ENCODE measurements around the gene SIGLEC11. TPM values are rescaled to one million over a fixed set of nuclear protein-coding genes. Genes with fewer than 3 reads are reported as not detected.

SIGLEC11 gene
- total and polyA plus RNA-seq, 2 donors (not counting 3 experiments of a cell fraction or from before 2014, with no cell fraction given): not detected

GRCh38 chr19:49952906-49953305 lies 8.1 kb downstream of the SIGLEC11 start:
- Histone ChIP-seq H3K9me1 (replicated peaks; ENCODE audit: control insufficient read depth, extremely low read depth, insufficient read depth, low read length) (no peaks in the 10 kb centered on the region), H3K36me3 (ENCODE audit: control insufficient read depth in 2 of 2, extremely low read depth in 1 of 2, insufficient read depth in 2 of 2, low read length in 2 of 2) (no peaks in the 10 kb centered on the region), H3K9ac (replicated peaks; ENCODE audit: extremely low read depth, insufficient read depth, low read length) (no peak overlapping the region), H3K27ac (ENCODE audit: insufficient read depth, low read depth, low read length) (no peak overlapping the region), H3K4me2 (ENCODE audit: insufficient read depth, low read length) (no peak overlapping the region), H3K79me2 (ENCODE audit: control insufficient read depth, insufficient read depth, low read length) (no peaks in the 10 kb centered on the region), H3K4me3 (replicated peaks in 1 of 3; ENCODE audit: insufficient read depth in 1 of 3, low read depth in 1 of 3, low read length in 3 of 3) (no peak overlapping the region), H3K9me3 (replicated peaks; ENCODE audit: control insufficient read depth, insufficient read depth, low read length) (no peaks in the 10 kb centered on the region), H4K20me1 (replicated peaks; ENCODE audit: control insufficient read depth, extremely low read depth, insufficient read depth, low read length) (no peaks in the 10 kb centered on the region), H2AFZ (ENCODE audit: low read depth, low read length) (no peak overlapping the region), H3K4me1 (ENCODE audit: control insufficient read depth, extremely low read depth, insufficient read depth, low read length) (peaks cover 5% of the 10 kb centered on the region), H3K27me3 (ENCODE audit: control insufficient read depth in 2 of 2, insufficient read depth in 2 of 2, low read length in 2 of 2) (peaks cover 9 to 16% of the 10 kb centered on the region in 2 experiments)
- intact Hi-C loops (cut with micrococcal nuclease): no loop called here
- TF ChIP-seq MYC (IDR thresholded peaks at IDR 0.05; ENCODE audit: low read depth, low read length) (no peak), CTCF (IDR thresholded peaks at IDR 0.05; ENCODE audit: extremely low read depth in 1 of 2, insufficient read depth in 1 of 2, low read depth in 1 of 2, low read length in 2 of 2) (no peak), POLR2A (IDR thresholded peaks at IDR 0.05; ENCODE audit: low read depth, low read length) (no peak), MAX (IDR thresholded peaks at IDR 0.05; ENCODE audit: insufficient read depth, insufficient read length) (no peak), POLR2AphosphoS5 (IDR thresholded peaks at IDR 0.05; ENCODE audit: insufficient read depth, low read depth, low read length) (no peak), GATA2 (IDR thresholded peaks at IDR 0.05; ENCODE audit: insufficient read depth, insufficient read length, low read depth, low read length) (no peak), FOS (IDR thresholded peaks at IDR 0.05; ENCODE audit: borderline replicate concordance, insufficient read depth, low read length) (no peak), EZH2 (IDR thresholded peaks at IDR 0.05; ENCODE audit: borderline replicate concordance, low read depth, low read length, severe bottlenecking) (no peak), JUN (IDR thresholded peaks at IDR 0.05; ENCODE audit: borderline replicate concordance, insufficient read depth, insufficient read length, low read depth) (no peak)
- ChIA-PET POLR2A (no interaction called here), CTCF (interaction anchor here (1.3 to 2.5 kb wide), 2 partner anchors 11 to 25 kb away, joined by 3 to 12 read pairs; no protein-coding TSS in a partner anchor)
- no peak for DNase-seq (ENCODE audit: low read depth, low spot score)
- no peak for FAIRE-seq
- dilution Hi-C loops (cut with MboI; ENCODE audit: extremely low pct_ligation_motif_present, low sequenced_read_pairs): no loop called here
- BruUV-seq (replicated peaks): no TSS peak

Measured in endothelial cell of umbilical vein (primary cell).